Activated CD8-positive, alpha-beta memory T cell treated with anti-CD3 and anti-CD28 coated beads, Interleukin-2, amount 50 U/mL, for 1 hour (primary cell): ENCODE data around the gene SDK1.

Experiments used
- DNase-seq: peaks from one replicate; pipeline ENCODE4 v3.0.0-alpha.2; 2020; ENCODE audit errors: extremely low read depth

Gene SDK1

DNA sequence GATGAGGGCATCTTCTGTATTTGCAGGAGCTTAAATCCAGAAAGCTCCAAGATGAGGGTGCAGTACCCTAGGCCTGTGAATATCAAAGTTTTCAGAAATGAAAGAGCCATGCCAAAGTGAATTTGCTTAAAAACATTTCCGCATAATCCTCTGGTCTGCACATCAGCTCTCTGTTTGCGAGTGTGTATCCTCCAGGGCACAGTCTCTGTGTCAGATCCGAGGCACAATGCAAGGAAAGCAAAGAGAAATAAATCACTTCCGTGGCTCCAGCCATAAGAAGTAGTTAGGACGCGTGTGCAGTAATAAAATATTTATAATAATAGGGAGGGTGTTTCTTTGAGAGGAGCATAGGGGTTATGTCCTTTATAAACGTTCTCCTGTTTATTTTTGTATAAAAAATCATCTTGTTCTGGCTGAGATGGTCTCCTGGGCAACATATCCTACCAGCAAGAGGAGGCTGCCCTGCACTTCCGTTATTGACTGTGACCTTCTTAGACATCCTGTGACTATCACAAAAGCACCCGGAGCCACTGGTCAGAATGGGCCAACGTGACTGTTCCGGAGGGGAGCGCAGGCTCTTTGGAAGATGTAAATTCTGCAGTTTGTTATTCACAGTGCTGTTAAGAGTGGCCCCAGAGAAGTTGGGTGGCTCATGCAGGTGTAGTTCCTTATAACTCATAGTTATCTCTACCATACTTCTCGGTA is 713.4 kb downstream of the SDK1 start:
- DNase-seq, result no peak

DNA sequence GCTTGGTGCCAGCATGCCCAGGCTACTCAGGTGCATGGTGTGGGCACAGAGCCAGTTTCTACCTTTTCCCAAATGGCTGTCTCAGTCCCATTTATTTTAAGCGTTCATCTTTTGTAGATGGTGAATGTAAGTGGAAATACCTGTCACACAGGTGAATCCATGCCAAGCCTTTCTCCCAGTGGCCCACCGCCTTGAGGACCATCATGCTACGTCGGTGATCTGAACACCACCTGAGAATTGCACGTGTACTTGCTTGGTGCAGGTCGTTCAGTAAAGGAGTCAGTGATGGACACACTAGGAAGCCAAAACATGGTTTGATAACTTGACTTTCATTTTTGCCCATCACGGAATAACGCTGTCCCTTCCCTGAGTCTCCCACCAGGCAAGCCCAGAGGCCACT is 714.3 kb downstream of the SDK1 start:
- no peak for DNase-seq

DNA sequence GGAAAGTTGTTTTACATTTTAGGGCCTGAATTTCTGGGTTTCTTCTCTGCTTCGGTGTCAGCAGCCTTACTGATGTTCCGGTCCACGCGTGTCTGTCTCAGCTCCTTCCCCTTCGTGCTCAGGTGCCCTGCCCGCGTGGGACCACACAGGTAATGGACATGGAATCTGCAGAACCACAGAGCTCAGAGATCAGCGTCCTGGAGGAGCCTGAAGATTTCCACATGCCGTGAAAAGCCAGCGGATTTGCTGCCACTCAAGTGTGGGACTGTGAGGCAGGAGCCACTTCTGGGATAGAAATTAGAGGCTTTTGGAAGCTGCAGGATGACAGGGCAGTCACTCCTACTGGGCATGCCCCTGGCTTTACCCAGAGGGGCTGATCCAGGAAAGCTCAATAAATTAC is 714.9 kb downstream of the SDK1 start:
- no peak for DNase-seq

DNA sequence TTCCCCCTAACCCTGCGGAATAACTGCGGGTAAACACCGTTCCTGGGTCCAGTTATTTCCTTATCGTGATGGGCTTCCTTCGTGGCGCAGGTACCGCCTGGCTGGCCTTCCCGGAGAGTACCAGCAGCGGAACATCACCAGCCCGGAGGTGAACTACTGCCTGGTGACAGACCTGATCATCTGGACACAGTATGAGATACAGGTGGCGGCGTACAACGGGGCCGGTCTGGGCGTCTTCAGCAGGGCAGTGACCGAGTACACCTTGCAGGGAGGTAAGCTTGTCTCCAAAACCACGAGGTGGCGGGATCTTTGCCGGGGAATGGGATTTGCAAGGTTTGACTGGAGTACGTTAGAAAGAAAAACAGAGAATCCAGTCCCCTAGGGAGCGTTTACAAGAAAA is 716.0 kb downstream of the SDK1 start:
- DNase-seq, result no peak

DNA sequence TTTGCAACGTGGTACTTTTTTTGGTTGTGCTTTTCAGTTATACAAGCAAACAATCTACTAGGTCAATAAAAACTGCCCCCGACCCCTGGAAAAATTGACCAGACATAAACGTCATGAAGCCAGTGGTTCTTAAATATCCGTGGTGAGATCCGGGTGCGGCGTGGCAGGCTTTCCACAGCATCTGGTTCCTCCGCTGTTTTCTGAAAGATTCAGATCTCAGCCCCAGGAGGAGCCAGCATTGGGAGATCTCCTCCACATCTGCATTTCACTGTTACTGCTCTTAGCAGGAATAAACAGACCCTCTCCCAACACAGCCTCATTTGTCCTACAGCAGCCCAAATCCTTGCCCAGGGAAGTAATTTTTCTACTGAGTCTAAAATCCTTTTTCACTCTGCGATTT is 716.7 kb downstream of the SDK1 start:
- no peak for DNase-seq

DNA sequence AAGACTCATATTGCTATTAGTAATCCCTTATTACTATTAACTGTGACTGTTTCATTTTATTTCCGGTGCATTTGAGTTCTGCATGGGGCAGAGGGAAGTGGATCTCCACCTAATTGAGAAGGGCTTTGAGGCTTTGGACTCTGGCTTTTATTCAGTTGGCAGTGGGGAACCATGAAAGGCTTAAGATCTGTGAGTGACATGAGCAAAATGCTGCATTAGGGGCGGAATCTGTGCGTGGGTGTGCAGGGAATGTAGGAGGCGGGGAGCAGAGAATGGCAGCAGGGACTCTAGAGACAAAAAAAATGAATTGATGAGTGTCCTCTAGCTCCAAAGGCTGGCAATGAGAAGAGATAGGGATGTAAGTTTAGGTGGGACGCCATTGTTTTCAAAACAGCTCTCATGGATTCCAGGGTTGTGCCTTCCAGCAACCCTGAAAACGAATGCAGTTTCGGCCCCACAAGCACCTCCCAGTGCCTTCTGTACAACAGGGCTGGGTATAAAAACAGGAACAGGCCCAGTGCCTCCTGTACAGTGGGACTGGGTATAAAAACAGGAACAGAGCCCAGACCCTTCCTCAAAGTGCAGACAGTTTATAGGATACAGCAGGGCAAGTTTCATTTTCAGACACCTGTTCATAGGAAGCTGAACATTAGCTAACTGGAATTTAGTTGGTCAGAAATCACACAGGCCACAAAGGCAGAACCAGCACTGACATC is 717.7 kb downstream of the SDK1 start:
- no peak for DNase-seq

DNA sequence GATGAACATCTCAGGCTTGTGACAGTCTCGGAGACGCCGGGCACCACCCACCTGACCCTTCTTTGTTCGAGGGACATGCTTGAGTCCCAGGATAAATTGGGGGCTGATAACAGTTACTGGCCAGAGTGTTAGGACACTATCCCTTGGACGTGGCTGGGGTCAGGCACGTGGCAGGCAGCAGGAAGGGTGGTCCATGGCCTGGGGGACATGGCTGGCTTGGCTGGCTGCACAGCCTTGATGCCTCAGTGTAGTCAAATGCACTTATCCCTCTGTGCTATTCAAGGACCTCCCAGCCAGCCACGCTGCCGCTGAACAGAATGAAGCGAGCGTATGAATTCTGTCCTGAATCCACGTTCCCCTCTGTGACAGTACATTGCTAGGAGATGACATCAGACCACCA is 719.0 kb downstream of the SDK1 start:
- no peak for DNase-seq

DNA sequence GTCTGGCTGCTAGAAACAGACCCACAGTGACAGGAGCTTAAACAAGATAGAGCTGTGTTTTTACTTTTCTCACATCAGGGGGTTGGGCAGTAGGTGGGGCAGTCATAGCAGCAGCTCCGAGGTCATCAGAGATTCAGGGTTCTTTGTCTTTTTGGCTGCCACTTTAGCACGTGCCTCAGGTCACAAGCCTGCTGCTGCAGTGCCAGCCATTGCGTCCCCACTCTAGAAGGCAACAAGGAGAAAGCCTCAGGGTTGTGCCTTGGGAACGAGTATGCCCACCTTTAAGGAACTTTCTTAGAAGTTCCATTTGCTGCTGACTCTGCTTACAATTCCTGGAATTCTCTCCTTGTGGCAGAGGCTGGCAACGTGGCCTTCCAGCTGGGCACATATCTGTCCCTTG is 720.4 kb downstream of the SDK1 start:
- DNase-seq, result no peak

DNA sequence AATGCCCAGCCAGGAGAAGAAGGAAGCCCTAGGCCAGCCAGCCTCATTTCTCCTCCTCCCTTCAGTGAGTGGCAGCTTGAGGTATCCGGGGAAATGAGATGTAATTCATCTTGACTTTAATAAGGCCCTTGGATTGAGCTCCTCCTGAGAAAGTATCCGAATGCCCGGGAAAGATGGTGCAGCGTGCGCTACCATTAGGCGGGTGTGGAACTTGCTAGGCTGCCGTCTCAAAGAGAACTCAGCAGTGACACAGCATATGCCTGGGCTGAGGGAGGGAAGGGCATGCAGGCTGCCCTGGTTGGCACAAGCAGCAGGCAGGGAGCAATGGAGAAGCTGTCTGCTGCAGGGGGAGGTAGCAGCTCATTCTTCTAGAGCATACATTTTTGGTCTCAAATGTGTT is 721.2 kb downstream of the SDK1 start:
- no peak for DNase-seq

DNA sequence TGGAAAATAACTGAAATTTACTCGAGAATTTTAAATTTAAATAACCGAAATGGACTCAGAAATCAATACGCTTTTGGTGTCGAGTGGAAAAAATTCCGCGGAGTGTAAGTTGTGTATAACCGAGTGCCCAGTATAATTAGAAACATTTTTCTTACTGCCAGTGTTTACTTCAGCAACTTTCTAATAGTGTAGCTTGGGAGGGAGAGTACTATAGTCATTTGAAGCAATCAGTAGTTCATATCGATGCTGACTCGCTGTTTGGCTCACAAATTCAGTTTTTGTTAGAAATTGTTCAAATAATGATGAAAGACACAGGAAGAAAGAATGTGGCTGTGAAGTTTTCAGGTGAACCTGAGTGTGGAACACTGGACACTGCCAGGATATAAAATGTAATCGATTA is 722.5 kb downstream of the SDK1 start:
- no peak for DNase-seq

DNA sequence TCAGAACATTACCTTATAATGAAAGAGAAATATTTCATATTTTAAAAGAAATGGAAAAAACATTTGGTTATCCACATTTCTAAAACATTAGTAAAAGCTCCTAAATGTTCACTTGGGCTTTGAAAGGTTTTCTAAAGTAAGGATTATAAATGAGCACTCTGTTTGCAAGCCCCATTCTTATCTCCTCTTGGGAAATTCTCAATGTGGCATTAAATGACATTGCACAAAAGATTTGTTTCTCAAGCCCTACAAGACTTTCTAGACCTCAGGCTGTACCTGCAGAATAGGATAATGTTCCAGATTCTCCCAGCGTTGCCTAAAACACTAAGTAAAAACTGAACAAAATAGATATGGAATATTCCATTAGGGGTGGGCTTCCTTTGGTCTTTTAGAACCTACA is 723.1 kb downstream of the SDK1 start:
- no peak for DNase-seq

DNA sequence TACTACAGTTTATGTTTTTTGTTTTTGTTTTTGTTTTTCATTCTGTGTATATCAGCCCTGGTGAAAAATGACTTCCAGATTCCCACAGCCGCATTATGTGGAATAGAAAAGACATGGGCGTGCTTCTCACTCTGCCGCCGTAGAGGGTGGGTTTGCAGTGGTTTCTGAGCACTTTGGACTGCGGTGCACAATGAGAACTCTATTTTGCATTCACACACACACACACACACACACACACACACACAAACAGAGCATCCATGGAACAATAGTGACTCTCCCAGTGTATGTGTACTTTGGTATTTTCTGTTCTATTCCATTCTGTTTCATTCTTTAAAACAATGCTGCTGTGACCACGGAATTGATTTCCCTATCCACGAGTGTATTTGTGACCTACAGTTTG is 723.8 kb downstream of the SDK1 start:
- no peak for DNase-seq

DNA sequence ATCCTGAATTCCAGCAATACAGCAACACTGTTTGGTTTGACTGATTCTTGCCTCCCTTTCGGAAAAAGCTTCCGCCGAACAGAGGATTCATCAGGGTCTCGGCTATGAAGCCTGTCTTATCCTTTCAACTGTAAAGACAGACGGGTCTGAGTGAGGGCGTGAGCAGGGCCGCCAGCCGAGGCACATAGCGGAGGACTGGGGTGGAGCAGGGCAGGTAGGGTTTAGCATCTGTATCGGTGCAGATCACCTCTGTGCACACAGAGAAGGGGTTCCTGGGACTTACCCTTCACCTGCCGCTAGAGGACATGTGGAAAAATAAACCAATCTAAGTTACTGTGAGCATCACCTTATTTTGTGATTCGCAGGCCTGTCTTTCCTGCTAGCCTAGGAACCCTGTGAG is 724.2 kb downstream of the SDK1 start:
- no peak for DNase-seq

DNA sequence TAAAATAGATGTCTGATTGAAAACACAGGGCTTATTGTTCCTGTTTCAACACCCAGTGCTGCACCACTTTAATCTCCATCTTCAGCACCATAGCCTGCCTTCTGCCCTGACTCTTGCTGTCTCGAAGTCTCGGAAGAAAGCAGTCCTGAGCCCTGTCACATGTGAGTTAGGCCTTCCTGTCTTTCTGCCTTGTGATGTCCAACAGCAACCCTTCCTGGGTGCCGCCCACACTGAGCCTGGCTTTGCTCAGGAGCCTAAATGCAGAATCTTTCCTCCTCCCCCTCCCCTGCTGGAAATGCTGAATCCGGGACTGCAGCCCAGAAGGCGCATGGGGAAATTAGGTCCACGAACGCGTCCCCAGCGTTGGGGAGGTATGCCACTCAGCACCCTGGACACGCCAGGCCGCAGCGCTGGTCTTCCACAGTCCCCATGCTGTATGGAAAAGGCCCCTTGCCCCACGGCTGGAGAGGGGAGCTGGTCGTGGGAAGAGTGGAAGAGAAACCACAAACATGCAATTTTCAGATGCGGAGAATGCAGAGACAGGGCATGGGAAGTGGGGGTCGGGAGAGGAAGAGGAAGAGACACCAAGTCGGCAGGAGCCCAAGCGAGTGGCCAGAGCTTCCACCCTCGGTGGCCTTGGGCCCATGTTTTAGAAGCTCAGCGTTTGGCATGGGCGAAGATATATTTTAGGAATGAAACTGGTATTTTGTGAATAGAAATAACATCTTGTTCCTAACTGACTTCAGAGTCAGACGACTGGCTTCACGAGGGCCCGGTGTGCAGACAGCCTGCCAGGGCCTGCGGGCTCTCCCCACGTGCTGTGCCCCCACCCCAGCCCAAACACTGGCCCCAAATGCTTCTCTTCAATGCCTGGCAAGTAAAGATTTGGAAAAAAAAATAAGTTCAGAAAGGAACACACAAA is 724.9 kb downstream of the SDK1 start:
- DNase-seq, result no peak

DNA sequence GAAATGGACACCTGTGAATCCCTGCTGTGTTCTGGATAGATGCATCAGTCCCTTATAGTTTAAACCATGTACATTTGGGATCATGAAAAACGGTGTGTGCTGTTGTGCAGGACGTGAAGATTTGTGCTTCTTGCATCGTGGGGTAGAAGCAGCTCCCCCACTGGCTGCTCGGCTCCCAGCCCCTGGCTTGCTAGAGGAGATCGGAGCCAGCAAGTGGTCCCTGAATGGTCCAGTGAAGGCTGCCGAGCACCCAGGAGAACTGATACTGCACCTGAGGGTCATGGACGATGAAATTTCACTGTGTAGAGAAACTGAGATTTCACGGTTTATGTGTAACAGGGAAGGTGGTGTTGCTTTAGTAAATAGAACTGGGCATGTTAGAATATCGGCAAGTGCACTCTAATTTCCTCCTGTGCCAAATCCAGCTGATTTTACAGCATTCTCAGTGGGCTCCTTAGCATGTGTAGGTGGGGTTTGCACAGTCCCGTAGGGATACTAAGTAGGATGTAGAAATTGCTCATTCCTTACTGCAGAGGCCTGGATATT is 726.0 kb downstream of the SDK1 start:
- no peak for DNase-seq

DNA sequence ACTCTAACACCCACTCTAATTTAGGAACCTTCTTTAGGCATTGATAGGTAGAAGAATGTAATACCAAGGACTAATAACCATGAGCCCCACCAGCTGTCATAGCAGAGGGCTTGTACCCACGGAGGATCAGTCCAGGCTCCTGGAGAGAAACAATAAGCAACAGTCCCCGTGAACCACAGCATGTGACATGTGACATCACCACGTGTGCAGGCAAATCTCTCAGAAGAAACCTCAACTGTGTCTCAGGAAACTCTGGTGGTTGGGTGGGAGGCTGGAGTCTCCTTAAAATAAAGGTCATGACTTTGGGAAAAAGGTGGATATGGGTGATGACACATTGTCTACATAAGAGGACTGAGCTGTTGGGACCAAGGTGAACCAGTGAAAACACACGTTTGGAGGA is 727.2 kb downstream of the SDK1 start:
- DNase-seq, result no peak

DNA sequence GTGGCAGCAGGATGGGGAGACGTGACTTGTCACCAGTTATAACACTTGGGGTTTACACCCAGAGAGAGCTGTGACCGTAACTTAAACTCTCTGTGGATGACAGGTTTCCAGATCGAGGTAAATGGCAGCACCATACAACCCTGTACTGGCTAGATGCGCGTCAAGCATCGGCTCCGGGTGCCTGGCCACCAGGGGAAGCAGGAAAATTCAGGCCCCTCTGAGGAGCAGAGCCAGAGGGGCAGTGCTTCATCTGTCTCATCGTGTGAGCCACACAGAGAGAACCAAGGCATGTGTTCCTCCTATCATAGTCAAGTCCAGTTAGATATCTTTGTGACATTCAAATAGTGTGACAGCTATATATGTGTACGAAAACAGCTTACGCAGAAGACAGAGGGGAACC is 728.9 kb downstream of the SDK1 start:
- DNase-seq, result no peak

DNA sequence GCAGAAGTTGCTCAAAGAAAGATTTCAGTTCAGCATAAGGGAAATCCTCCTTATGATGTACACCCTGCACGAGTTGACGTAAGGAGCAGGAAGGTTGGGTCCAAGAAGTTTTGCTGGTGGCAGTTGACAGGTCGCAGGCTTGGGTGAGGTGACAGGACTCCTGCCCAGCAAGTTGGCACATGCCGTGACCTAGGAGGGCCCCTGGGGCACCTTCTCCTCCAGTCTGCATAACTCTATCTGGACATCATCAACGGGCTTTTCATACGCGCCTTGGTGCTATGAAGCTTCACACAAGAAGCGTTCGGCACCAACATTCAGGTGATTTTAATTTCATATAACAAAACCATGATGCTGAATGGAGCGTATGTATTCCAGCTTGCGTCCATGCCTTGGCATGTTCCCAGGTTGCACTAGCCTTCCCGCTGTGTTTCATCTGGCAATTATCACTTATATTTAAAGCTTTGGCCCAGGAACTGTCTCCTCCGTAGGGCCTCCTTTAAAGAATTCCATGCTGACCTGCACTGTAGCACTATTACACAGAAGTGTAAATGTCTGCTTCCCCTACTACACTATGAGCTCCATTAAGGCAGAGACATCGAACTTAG is 729.4 kb downstream of the SDK1 start:
- no peak for DNase-seq

DNA sequence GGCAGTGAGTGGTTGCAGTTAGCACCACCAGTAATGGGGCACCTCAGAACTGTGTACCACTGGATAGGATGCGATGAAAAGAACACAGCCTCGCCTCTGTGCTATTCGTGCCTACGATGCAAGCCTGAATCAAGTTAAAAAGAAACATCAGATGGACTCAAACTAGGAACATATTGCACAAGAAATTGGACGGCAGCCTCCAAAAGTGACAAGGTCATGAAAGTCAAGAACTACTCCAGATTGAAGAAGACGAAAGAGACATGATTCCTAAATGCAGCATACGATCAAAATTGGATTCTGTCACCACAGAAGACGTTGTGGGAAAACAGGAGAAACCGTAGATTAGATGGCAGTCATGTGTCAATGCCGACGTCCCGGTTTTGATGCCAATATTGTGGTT is 732.9 kb downstream of the SDK1 start:
- DNase-seq, result no peak

DNA sequence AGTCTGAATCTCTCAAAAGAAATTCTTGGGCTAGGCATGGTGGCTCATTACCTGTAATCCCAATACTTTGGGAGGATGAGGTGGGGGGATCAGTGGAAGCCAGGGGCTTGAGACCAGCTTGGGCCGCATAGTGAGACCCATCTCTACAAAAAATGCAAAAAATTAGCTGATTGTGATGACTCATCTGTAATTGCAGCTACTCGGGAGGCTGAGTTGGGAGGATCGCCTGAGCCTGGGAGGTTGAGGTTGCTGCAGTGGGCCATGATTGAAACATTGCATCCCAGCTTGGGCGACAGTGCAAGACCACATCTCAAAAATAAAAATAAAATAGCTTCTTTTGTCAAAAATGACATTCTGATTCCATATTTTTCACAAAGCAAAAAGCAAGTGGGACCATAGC is 736.3 kb downstream of the SDK1 start:
- DNase-seq, result no peak

DNA sequence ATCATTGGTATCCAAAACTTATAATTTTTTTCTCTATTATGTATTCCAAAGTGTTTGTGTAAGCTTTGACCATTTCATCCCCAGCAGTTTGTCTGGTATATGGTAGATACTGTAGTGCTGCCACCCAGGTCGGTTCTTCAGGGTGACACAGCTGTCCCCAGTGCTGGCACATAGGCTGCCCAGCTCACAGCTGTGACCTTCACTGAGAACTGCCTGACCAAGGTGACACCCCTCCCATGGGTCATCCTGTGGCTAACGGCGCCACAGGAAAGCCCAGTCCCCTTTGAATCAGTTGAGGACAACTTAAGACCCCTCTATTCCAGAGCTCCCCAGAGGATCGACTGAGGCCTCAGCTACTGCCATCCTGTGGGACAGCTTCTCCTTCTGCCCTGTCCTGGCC is 736.8 kb downstream of the SDK1 start:
- DNase-seq, result no peak
